G401.6 (cell line): Measurements from ENCODE around the gene SCGB1D2.
"Not testable (repeated sequence)": the region's sequence is repeated elsewhere in the genome, so short reads cannot be mapped to it uniquely, and the experiment has no call there.

Source experiments
- FAIRE-seq: peaks from 2 replicates; lab custom pipeline; 2012; peaks lifted over from hg19 to GRCh38; lab: Jason Lieb, UNC

Gene SCGB1D2

GRCh38 chr11:62242021-62242420 is at the start of gene SCGB1D2:
Gene SCGB1D2, plus strand, starts transcription at chr11:62242239. Its CDS starts 69 bp downstream, at chr11:62242308.
- no peak for FAIRE-seq

- no peak for FAIRE-seq
These were observed 48.1 kb upstream of the SCGB1D2 start for GRCh38 chr11:62193952-62194351.

- not testable (repeated sequence) for FAIRE-seq
These were observed 47.0 kb upstream of the SCGB1D2 start for GRCh38 chr11:62195010-62195409.

GRCh38 chr11:62195945-62196344 is 46.1 kb upstream of the SCGB1D2 start:
- FAIRE-seq: no peak

GRCh38 chr11:62197400-62197799 is 44.6 kb upstream of the SCGB1D2 start:
- not testable (repeated sequence) for FAIRE-seq

- no peak for FAIRE-seq
These were observed 40.7 kb upstream of the SCGB1D2 start for GRCh38 chr11:62201376-62201775.

GRCh38 chr11:62202910-62203309 is 39.1 kb upstream of the SCGB1D2 start:
- no peak for FAIRE-seq

- FAIRE-seq: no peak
These were observed 37.6 kb upstream of the SCGB1D2 start for GRCh38 chr11:62204430-62204829.

GRCh38 chr11:62205441-62205840 is 36.6 kb upstream of the SCGB1D2 start:
- FAIRE-seq: no peak

- not testable (repeated sequence) for FAIRE-seq
These were observed 35.6 kb upstream of the SCGB1D2 start for GRCh38 chr11:62206276-62207066.

GRCh38 chr11:62208785-62209144 is 33.3 kb upstream of the SCGB1D2 start:
- no peak for FAIRE-seq

- peak; percentile 78 for FAIRE-seq
These were observed 24.8 kb upstream of the SCGB1D2 start for GRCh38 chr11:62217191-62217748.

- peak; percentile 82 for FAIRE-seq
These were observed 20.5 kb upstream of the SCGB1D2 start for GRCh38 chr11:62221498-62221897.

GRCh38 chr11:62223095-62223494 is 18.9 kb upstream of the SCGB1D2 start:
- FAIRE-seq: no peak

GRCh38 chr11:62233730-62234129 is 8.3 kb upstream of the SCGB1D2 start:
- no peak for FAIRE-seq

- FAIRE-seq: no peak
These were observed 5.9 kb upstream of the SCGB1D2 start for GRCh38 chr11:62236187-62236586.

GRCh38 chr11:62237499-62237898 is 4.5 kb upstream of the SCGB1D2 start:
- FAIRE-seq: no peak

- FAIRE-seq: no peak
These were observed 3.9 kb upstream of the SCGB1D2 start for GRCh38 chr11:62238151-62238550.

- FAIRE-seq: no peak
These were observed 944 bp upstream of the SCGB1D2 start for GRCh38 chr11:62241095-62241494.

GRCh38 chr11:62245271-62245753 is 3.3 kb downstream of the SCGB1D2 start:
- no peak for FAIRE-seq

GRCh38 chr11:62251698-62252097 is 9.7 kb downstream of the SCGB1D2 start:
- no peak for FAIRE-seq

- no peak for FAIRE-seq
These were observed 12.0 kb downstream of the SCGB1D2 start for GRCh38 chr11:62253999-62254542.

- FAIRE-seq: no peak
These were observed 14.2 kb downstream of the SCGB1D2 start for GRCh38 chr11:62256281-62256680.
